DND-41 (cell line): Measurements from ENCODE around the gene RNF220.
"Not testable (repeated sequence)": the region's sequence is repeated elsewhere in the genome, so short reads cannot be mapped to it uniquely, and the experiment has no call there.

Experiments
- ATAC-seq: fragments of 200-7000 bp; cut with Tn5 transposase; 3 replicates; pipeline ENCODE4 v1.9.1; 2021; ENCODE audit warnings: low read depth; ENCODE audit not compliant: insufficient read depth
- DNase-seq: peaks from one replicate; pipeline ENCODE4 v3.0.0-alpha.2; 2020
- H2AFZ ChIP-seq: 2 replicates; pipeline ENCODE4 v1.6.0; 2012; ENCODE audit warnings: low read depth, low read length
- H3K27ac ChIP-seq: 2 replicates; pipeline ENCODE4 v1.5.1; 2012; ENCODE audit warnings: low read length, inconsistent platforms
- H3K27me3 ChIP-seq: fragments of 200-600 bp; sonication (generic); 2 replicates; pipeline ENCODE4 v1.6.0; 2012; ENCODE audit warnings: low read length, mild to moderate bottlenecking, inconsistent platforms; ENCODE audit not compliant: insufficient read depth, poor library complexity
- H3K36me3 ChIP-seq: 2 replicates; pipeline ENCODE4 v1.5.1; 2012; ENCODE audit warnings: low read length, inconsistent platforms; ENCODE audit not compliant: insufficient read depth
- H3K4me1 ChIP-seq: 2 replicates; pipeline ENCODE4 v1.5.1; 2012; ENCODE audit warnings: mild to moderate bottlenecking, low read length; ENCODE audit not compliant: insufficient read depth
- H3K4me2 ChIP-seq: 2 replicates; pipeline ENCODE4 v1.6.0; 2012; ENCODE audit warnings: mild to moderate bottlenecking, moderate library complexity, low read length, inconsistent platforms; ENCODE audit not compliant: insufficient read depth
- H3K4me3 ChIP-seq, 2 experiments: fragments of 200-600 bp in 1 of 2; shearing (Covaris generic) in 1 of 2; 2 replicates each; pipeline ENCODE4 v1.5.1; 2012 to 2016; ENCODE audit warnings: inconsistent platforms in 2 of 2, low read length in 2 of 2, mild to moderate bottlenecking in 2 of 2, low read depth in 1 of 2, moderate library complexity in 1 of 2
- H3K79me2 ChIP-seq: 2 replicates; pipeline ENCODE4 v1.6.0; 2012; ENCODE audit warnings: low read length, inconsistent platforms; ENCODE audit not compliant: insufficient read depth
- H3K9ac ChIP-seq: 2 replicates; pipeline ENCODE4 v1.6.0; 2012; ENCODE audit warnings: low read depth, mild to moderate bottlenecking, inconsistent platforms, low read length, moderate library complexity
- H3K9me3 ChIP-seq: 2 replicates; pipeline ENCODE4 v1.5.1; 2012; ENCODE audit warnings: low read length, moderate library complexity, mild to moderate bottlenecking, inconsistent platforms; ENCODE audit not compliant: insufficient read depth, severe bottlenecking
- H4K20me1 ChIP-seq: 2 replicates; pipeline ENCODE4 v1.6.0; 2012; ENCODE audit warnings: low read length; ENCODE audit not compliant: insufficient read depth
- CTCF ChIP-seq: IDR thresholded peaks from 2 replicates; pipeline ENCODE4 v1.5.1; 2012; ENCODE audit warnings: borderline replicate concordance, low read length, moderate library complexity, mild to moderate bottlenecking; ENCODE audit not compliant: poor library complexity, severe bottlenecking; ENCODE audit errors: extremely low read depth
- EZH2 ChIP-seq: IDR thresholded peaks from 3 replicates; pipeline ENCODE4 v1.6.1; 2012; ENCODE audit warnings: borderline replicate concordance, low read depth, mild to moderate bottlenecking, moderate library complexity, low read length, inconsistent platforms; ENCODE audit not compliant: severe bottlenecking

Gene RNF220

GRCh38 chr1:44664730-44665370 lies 259.8 kb downstream of the RNF220 start:
- H3K4me3 ChIP-seq = no peak overlapping the region
- ATAC-seq (no peak), DNase-seq (no peak)
- H3K36me3 ChIP-seq = no peaks in the 10 kb centered on the region
- no peaks in the 10 kb centered on the region for H3K27me3 ChIP-seq
- H3K4me2 ChIP-seq = no peak overlapping the region
- H4K20me1 ChIP-seq = no peaks in the 10 kb centered on the region
- no peak overlapping the region for H2AFZ ChIP-seq
- H3K79me2 ChIP-seq = no peaks in the 10 kb centered on the region
- TF ChIP-seq CTCF = no peak
- no peak for TF ChIP-seq EZH2
- no peak overlapping the region for H3K27ac ChIP-seq
- no peaks in the 10 kb centered on the region for H3K4me1 ChIP-seq
- no peak overlapping the region for H3K9ac ChIP-seq
- no peaks in the 10 kb centered on the region for H3K9me3 ChIP-seq

GRCh38 chr1:44666719-44667118 lies 261.7 kb downstream of the RNF220 start:
- not testable (repeated sequence) for ATAC-seq

GRCh38 chr1:44670751-44671640 lies 265.9 kb downstream of the RNF220 start:
- TF ChIP-seq EZH2 = no peak
- no peak for TF ChIP-seq CTCF

More at GRCh38 chr1:44666719-44667118, 261.7 kb downstream of the RNF220 start:
- H3K9me3 ChIP-seq, H3K27ac ChIP-seq, H4K20me1 ChIP-seq, H2AFZ ChIP-seq, H3K9ac ChIP-seq, DNase-seq, H3K4me3 ChIP-seq, H3K36me3 ChIP-seq, H3K4me2 ChIP-seq, H3K4me1 ChIP-seq, H3K27me3 ChIP-seq, H3K79me2 ChIP-seq: not testable (repeated sequence)

GRCh38 chr1:44672254-44672955 lies 267.4 kb downstream of the RNF220 start:
- H3K36me3 ChIP-seq = no peaks in the 10 kb centered on the region
- no peak for TF ChIP-seq CTCF
- no peak for TF ChIP-seq EZH2
- H3K9me3 ChIP-seq = no peaks in the 10 kb centered on the region
- H3K27ac ChIP-seq = no peak overlapping the region
- peaks cover 2% of the 10 kb centered on the region for H3K27me3 ChIP-seq
- no peak overlapping the region for H3K9ac ChIP-seq
- H3K4me3 ChIP-seq = no peak overlapping the region
- H3K79me2 ChIP-seq = no peaks in the 10 kb centered on the region
- no peak overlapping the region for H3K4me2 ChIP-seq
- ATAC-seq = no peak
- DNase-seq = no peak
- H3K4me1 ChIP-seq = peaks cover 21% of the 10 kb centered on the region
- H4K20me1 ChIP-seq = no peaks in the 10 kb centered on the region
- H2AFZ ChIP-seq = no peak overlapping the region

More at GRCh38 chr1:44670751-44671640, 265.9 kb downstream of the RNF220 start:
- Histone ChIP-seq H4K20me1 (no peaks in the 10 kb centered on the region), H3K9ac (no peak overlapping the region), H3K79me2 (no peaks in the 10 kb centered on the region), H3K9me3 (no peaks in the 10 kb centered on the region), H3K36me3 (no peaks in the 10 kb centered on the region), H3K27ac (no peak overlapping the region), H3K4me2 (no peak overlapping the region), H2AFZ (no peak overlapping the region), H3K4me1 (peaks cover 21% of the 10 kb centered on the region), H3K4me3 (no peak overlapping the region), H3K27me3 (no peaks in the 10 kb centered on the region)
- DNase-seq = no peak
- no peak for ATAC-seq
